Measurements from ENCODE around the gene DOCK10.

Gene DOCK10

GRCh38 chr2:224847381-224847780, 194.9 kb downstream of the DOCK10 start:
- TF ChIP-seq CTCF (IDR thresholded peaks at IDR 0.05; ENCODE audit: low read depth, low read length, missing control alignments): no peak
- no peak for DNase-seq (ENCODE audit: low read depth)
- H3K4me3 ChIP-seq (ENCODE audit: low read depth, low read length): no peak overlapping the region

- no peak for DNase-seq (ENCODE audit: low read depth)
- no peak for TF ChIP-seq CTCF (IDR thresholded peaks at IDR 0.05; ENCODE audit: low read depth, low read length, missing control alignments)
- no peak overlapping the region for H3K4me3 ChIP-seq (ENCODE audit: low read depth, low read length)
Observed at GRCh38 chr2:224846686-224847085, 195.6 kb downstream of the DOCK10 start.

GRCh38 chr2:224846161-224846560, 196.1 kb downstream of the DOCK10 start:
- DNase-seq (ENCODE audit: low read depth): no peak
- H3K4me3 ChIP-seq (ENCODE audit: low read depth, low read length): no peak overlapping the region
- TF ChIP-seq CTCF (IDR thresholded peaks at IDR 0.05; ENCODE audit: low read depth, low read length, missing control alignments): no peak

- H3K4me3 ChIP-seq (ENCODE audit: low read depth, low read length): no peak overlapping the region
- DNase-seq (ENCODE audit: low read depth): no peak
- no peak for TF ChIP-seq CTCF (IDR thresholded peaks at IDR 0.05; ENCODE audit: low read depth, low read length, missing control alignments)
Observed at GRCh38 chr2:224843141-224843540, 199.1 kb downstream of the DOCK10 start.

- H3K4me3 ChIP-seq (ENCODE audit: low read depth, low read length): no peak overlapping the region
- no peak for TF ChIP-seq CTCF (IDR thresholded peaks at IDR 0.05; ENCODE audit: low read depth, low read length, missing control alignments)
- no peak for DNase-seq (ENCODE audit: low read depth)
Observed at GRCh38 chr2:224841910-224842309, 200.4 kb downstream of the DOCK10 start.

GRCh38 chr2:224838335-224838734, 203.9 kb downstream of the DOCK10 start:
- no peak for TF ChIP-seq CTCF (IDR thresholded peaks at IDR 0.05; ENCODE audit: low read depth, low read length, missing control alignments)
- no peak for DNase-seq (ENCODE audit: low read depth)
- no peak overlapping the region for H3K4me3 ChIP-seq (ENCODE audit: low read depth, low read length)

GRCh38 chr2:224837558-224837957, 204.7 kb downstream of the DOCK10 start:
- no peak for DNase-seq (ENCODE audit: low read depth)
- no peak overlapping the region for H3K4me3 ChIP-seq (ENCODE audit: low read depth, low read length)
- no peak for TF ChIP-seq CTCF (IDR thresholded peaks at IDR 0.05; ENCODE audit: low read depth, low read length, missing control alignments)

Data from GM12864 (cell line).